ENCODE measurements around the gene PCSK6. TPM values are rescaled to one million over a fixed set of nuclear protein-coding genes. Genes with fewer than 3 reads are reported as not detected.

Gene PCSK6
- total RNA-seq, 2 donors from 2014 or later, result 5.1 to 8.8 TPM

DNA sequence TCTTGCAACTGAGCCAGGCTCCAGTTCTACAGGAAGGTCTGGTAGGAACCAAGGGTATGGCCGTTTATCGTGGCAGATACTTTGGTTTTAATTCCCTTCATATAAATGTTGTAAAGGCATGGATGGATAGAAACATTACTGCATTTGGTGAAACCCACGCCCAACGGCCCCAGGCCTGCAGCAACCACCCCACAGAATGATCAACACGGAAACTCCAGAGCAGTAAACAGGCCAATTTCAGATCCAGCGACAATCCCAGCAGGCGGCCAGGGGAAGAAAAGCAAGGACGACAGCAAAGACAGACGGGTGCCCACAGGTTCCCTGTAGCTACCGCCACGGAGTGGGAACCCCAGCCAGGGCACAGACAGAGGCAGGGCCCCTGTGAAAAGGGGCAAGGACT lies 32.6 kb upstream of the PCSK6 start:
- no peaks in the 10 kb centered on the region for H3K4me1 ChIP-seq (ENCODE audit: control insufficient read depth in 1 of 2, low read depth in 2 of 2)
- H3K36me3 ChIP-seq, result no peaks in the 10 kb centered on the region
- peaks cover 15% of the 10 kb centered on the region for H3K9me3 ChIP-seq
- H3K4me3 ChIP-seq, result no peak overlapping the region
- DNase-seq (ENCODE audit: low spot score) (no peak), ATAC-seq (ENCODE audit: insufficient number of reproducible peaks, low FRiP score, low read depth) (no peak)
- no peak overlapping the region for H3K27ac ChIP-seq
- no peaks in the 10 kb centered on the region for H3K27me3 ChIP-seq (replicated peaks; ENCODE audit: insufficient read depth)
- TF ChIP-seq, protein P1, sequence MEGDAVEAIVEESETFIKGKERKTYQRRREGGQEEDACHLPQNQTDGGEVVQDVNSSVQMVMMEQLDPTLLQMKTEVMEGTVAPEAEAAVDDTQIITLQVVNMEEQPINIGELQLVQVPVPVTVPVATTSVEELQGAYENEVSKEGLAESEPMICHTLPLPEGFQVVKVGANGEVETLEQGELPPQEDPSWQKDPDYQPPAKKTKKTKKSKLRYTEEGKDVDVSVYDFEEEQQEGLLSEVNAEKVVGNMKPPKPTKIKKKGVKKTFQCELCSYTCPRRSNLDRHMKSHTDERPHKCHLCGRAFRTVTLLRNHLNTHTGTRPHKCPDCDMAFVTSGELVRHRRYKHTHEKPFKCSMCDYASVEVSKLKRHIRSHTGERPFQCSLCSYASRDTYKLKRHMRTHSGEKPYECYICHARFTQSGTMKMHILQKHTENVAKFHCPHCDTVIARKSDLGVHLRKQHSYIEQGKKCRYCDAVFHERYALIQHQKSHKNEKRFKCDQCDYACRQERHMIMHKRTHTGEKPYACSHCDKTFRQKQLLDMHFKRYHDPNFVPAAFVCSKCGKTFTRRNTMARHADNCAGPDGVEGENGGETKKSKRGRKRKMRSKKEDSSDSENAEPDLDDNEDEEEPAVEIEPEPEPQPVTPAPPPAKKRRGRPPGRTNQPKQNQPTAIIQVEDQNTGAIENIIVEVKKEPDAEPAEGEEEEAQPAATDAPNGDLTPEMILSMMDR (IDR thresholded peaks at IDR 0.05), result no peak

DNA sequence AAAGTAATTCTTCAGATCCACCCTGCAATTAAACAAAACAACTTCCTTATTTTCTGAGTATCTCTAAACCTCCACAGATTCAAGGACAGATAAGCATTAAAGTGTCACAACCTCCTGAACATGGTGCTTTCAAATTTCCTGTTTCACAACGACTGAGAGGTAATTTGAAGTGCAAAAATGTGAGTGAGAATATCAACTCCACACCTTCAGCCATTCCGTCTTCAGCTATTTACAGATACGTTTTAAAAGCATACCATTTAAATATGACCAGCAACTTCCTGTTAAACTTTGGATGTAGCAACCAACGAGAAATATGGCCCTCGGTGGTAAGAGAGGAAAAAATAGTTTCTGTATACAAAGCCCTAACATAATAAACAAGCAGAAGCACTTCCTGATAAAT lies 32.1 kb upstream of the PCSK6 start:
- Histone ChIP-seq H3K9me3 (peaks cover 20% of the 10 kb centered on the region), H3K4me1 (ENCODE audit: control insufficient read depth in 1 of 2, low read depth in 2 of 2) (no peaks in the 10 kb centered on the region), H3K27me3 (replicated peaks; ENCODE audit: insufficient read depth) (no peaks in the 10 kb centered on the region), H3K4me3 (no peak overlapping the region), H3K36me3 (no peaks in the 10 kb centered on the region), H3K27ac (no peak overlapping the region)
- DNase-seq (ENCODE audit: low spot score) (no peak), ATAC-seq (ENCODE audit: insufficient number of reproducible peaks, low FRiP score, low read depth) (no peak)
- TF ChIP-seq, protein P1 (IDR thresholded peaks at IDR 0.05), result no peak

DNA sequence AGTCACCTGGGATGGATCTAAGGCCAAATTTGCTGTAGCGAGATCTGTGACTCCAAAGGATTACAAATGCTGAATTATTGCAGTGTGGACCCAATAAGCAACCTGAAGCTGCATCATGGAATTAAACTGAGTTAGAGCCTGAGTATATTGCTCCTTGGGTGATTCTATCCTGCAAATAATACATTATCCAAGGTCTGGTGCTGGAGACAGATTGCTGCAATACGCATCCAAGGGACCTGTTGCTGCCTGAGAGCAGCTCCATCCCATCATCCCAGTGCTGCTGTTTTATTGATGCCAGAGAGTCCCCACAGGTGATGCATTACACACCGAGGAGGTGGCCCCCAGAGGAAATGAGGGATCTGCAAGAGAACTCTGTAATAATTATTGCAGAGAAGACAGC lies 31.6 kb upstream of the PCSK6 start:
- Histone ChIP-seq H3K27ac (no peak overlapping the region), H3K36me3 (no peaks in the 10 kb centered on the region), H3K4me1 (ENCODE audit: control insufficient read depth in 1 of 2, low read depth in 2 of 2) (no peaks in the 10 kb centered on the region), H3K9me3 (peaks cover 24% of the 10 kb centered on the region), H3K4me3 (no peak overlapping the region), H3K27me3 (replicated peaks; ENCODE audit: insufficient read depth) (no peaks in the 10 kb centered on the region)
- ATAC-seq (ENCODE audit: insufficient number of reproducible peaks, low FRiP score, low read depth) (no peak), DNase-seq (ENCODE audit: low spot score) (no peak)
- TF ChIP-seq, protein P1 (IDR thresholded peaks at IDR 0.05), result no peak

DNA sequence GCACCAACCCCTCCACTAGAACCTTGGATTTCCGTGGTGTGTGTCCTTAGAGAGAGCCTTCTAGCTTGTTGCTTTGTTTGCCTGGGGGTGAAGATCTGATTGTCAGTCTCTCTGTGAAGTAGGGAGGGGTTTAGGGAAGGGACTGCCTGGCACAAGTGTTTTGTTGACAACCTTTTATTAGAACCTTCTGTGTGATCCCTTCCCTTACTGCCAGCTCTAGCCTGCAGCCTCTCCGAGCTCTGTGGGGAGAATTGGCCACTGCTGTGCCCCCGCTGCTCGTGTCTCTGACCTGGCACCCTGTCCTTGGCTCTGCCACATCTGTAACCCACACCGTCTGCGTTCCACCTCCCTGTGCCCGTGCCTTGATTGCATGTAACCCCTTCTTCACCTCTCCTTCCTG lies 30.9 kb upstream of the PCSK6 start:
- no peak overlapping the region for H3K27ac ChIP-seq
- peaks cover 29% of the 10 kb centered on the region for H3K9me3 ChIP-seq
- no peak overlapping the region for H3K4me3 ChIP-seq
- no peak for ATAC-seq (ENCODE audit: insufficient number of reproducible peaks, low FRiP score, low read depth)
- no peaks in the 10 kb centered on the region for H3K36me3 ChIP-seq
- H3K4me1 ChIP-seq (ENCODE audit: control insufficient read depth in 1 of 2, low read depth in 2 of 2), result no peaks in the 10 kb centered on the region
- no peaks in the 10 kb centered on the region for H3K27me3 ChIP-seq (replicated peaks; ENCODE audit: insufficient read depth)
- TF ChIP-seq, protein P1 (IDR thresholded peaks at IDR 0.05), result no peak
- no peak for DNase-seq (ENCODE audit: low spot score)

DNA sequence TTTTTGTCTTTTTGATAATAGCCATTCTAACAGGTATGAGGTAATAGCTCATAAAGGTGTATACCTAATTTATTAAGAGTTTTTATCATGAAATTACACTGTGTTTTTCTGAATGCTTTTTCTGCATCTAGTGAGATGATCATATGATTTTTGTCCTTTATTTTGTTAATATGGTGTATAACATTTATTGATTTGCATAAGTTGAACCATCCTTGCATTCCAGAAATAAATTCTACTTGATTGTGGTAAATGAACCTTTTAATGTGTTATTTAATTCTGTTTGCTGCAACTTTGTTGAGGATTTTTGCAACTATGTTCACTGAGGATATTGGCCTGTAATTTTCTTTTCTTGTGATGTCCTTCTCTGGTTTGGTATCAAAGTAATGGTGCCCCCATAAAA lies 28.0 kb upstream of the PCSK6 start:
- ATAC-seq (ENCODE audit: insufficient number of reproducible peaks, low FRiP score, low read depth), result no peak
- Histone ChIP-seq H3K27ac (no peak overlapping the region), H3K4me1 (ENCODE audit: control insufficient read depth in 1 of 2, low read depth in 2 of 2) (no peaks in the 10 kb centered on the region), H3K4me3 (no peak overlapping the region), H3K36me3 (no peaks in the 10 kb centered on the region), H3K27me3 (replicated peaks; ENCODE audit: insufficient read depth) (no peaks in the 10 kb centered on the region), H3K9me3 (peaks cover 29% of the 10 kb centered on the region)
- TF ChIP-seq, protein P1 (IDR thresholded peaks at IDR 0.05), result no peak
- no peak for DNase-seq (ENCODE audit: low spot score)
